Stimulated activated CD4-positive, alpha-beta T cell treated with anti-CD3 and anti-CD28 coated beads, Interleukin-4, amount 100 ng/mL, for 24 hours (primary cell): ENCODE measurements around the gene DOCK6.
"Not testable (repeated sequence)": the region's sequence is repeated elsewhere in the genome, so short reads cannot be mapped to it uniquely, and the experiment has no call there.

Experiments used
- DNase-seq: peaks from one replicate; pipeline ENCODE4 v3.0.0-alpha.2; 2020

DOCK6 gene

GRCh38 chr19:11194656-11195558, 67.4 kb downstream of the DOCK6 start:
- no peak for DNase-seq

- no peak for DNase-seq
Measured at GRCh38 chr19:11194173-11194572, 68.2 kb downstream of the DOCK6 start.

GRCh38 chr19:11192957-11193939, 69.1 kb downstream of the DOCK6 start:
- no peak for DNase-seq

- DNase-seq: no peak
Measured at GRCh38 chr19:11191934-11192333, 70.4 kb downstream of the DOCK6 start.

GRCh38 chr19:11191273-11191755, 71.0 kb downstream of the DOCK6 start:
- no peak for DNase-seq

GRCh38 chr19:11190501-11190900, 71.8 kb downstream of the DOCK6 start:
- DNase-seq: no peak

GRCh38 chr19:11187441-11187840, 74.9 kb downstream of the DOCK6 start:
- no peak for DNase-seq

GRCh38 chr19:11182994-11183393, 79.3 kb downstream of the DOCK6 start:
- DNase-seq: no peak

GRCh38 chr19:11181488-11181887, 80.8 kb downstream of the DOCK6 start:
- no peak for DNase-seq

- not testable (repeated sequence) for DNase-seq
Measured at GRCh38 chr19:11180975-11181374, 81.3 kb downstream of the DOCK6 start.

GRCh38 chr19:11180346-11180745, 82.0 kb downstream of the DOCK6 start:
- DNase-seq: no peak

- no peak for DNase-seq
Measured at GRCh38 chr19:11179716-11180297, 82.5 kb downstream of the DOCK6 start.

GRCh38 chr19:11179145-11179465, 83.2 kb downstream of the DOCK6 start:
- not testable (repeated sequence) for DNase-seq

- no peak for DNase-seq
Measured at GRCh38 chr19:11177592-11177991, 84.7 kb downstream of the DOCK6 start.

GRCh38 chr19:11176466-11177193, 85.7 kb downstream of the DOCK6 start:
- DNase-seq: no peak

GRCh38 chr19:11175920-11176319, 86.4 kb downstream of the DOCK6 start:
- DNase-seq: no peak

GRCh38 chr19:11174336-11174735, 88.0 kb downstream of the DOCK6 start:
- no peak for DNase-seq

GRCh38 chr19:11173516-11174155, 88.7 kb downstream of the DOCK6 start:
- DNase-seq: no peak

GRCh38 chr19:11172576-11172975, 89.7 kb downstream of the DOCK6 start:
- DNase-seq: no peak

- DNase-seq: no peak
Measured at GRCh38 chr19:11171144-11171543, 91.2 kb downstream of the DOCK6 start.

GRCh38 chr19:11169896-11170678, 92.2 kb downstream of the DOCK6 start:
- DNase-seq: no peak
